BLaER1 (cell line): ENCODE data around the gene FBXO4.

Experiments used
- H3K27ac ChIP-seq: shearing (Covaris generic); formaldehyde crosslinking; 2 replicates; pipeline ENCODE4 v1.8.1; 2022
- H3K27me3 ChIP-seq: shearing (Covaris generic); formaldehyde crosslinking; 2 replicates; pipeline ENCODE4 v1.8.1; 2022
- H3K36me3 ChIP-seq: shearing (Covaris generic); formaldehyde crosslinking; 2 replicates; pipeline ENCODE4 v1.8.1; 2022
- H3K4me1 ChIP-seq: shearing (Covaris generic); formaldehyde crosslinking; 2 replicates; pipeline ENCODE4 v1.8.1; 2022
- H3K4me2 ChIP-seq: shearing (Covaris generic); formaldehyde crosslinking; 2 replicates; pipeline ENCODE4 v1.8.1; 2022
- H3K4me3 ChIP-seq: shearing (Covaris generic); formaldehyde crosslinking; 2 replicates; pipeline ENCODE4 v1.8.1; 2022
- H3K9ac ChIP-seq: shearing (Covaris generic); formaldehyde crosslinking; 2 replicates; pipeline ENCODE4 v1.8.1; 2022
- H3K9me3 ChIP-seq: shearing (Covaris generic); formaldehyde crosslinking; 2 replicates; pipeline ENCODE4 v1.8.1; 2022
- H4K20me1 ChIP-seq: shearing (Covaris generic); formaldehyde crosslinking; 2 replicates; pipeline ENCODE4 v1.8.1; 2022
- Cebpa-rat ChIP-seq: shearing (Covaris generic); IDR thresholded peaks from 2 replicates; pipeline ENCODE4 v1.8.1; 2022

FBXO4 gene

GRCh38 chr5:41924872-41925554 lies at the start of gene FBXO4:
TSS of gene FBXO4 (plus strand) at chr5:41925281. CDS start at chr5:41925310, 29 bp downstream.
- Histone ChIP-seq H4K20me1 (no peaks in the 10 kb centered on the region), H3K9me3 (no peaks in the 10 kb centered on the region), H3K27me3 (peaks cover 18% of the 10 kb centered on the region), H3K9ac (peak within 1 kb of the TSS; percentile 88), H3K36me3 (peaks cover 10% of the 10 kb centered on the region), H3K4me3 (peak within 1 kb of the TSS; percentile 78), H3K4me1 (peaks cover 12% of the 10 kb centered on the region), H3K27ac (peak within 1 kb of the TSS; percentile 89), H3K4me2 (peak within 1 kb of the TSS; percentile 85)
- TF ChIP-seq Cebpa-rat = no peak

- H3K4me2 ChIP-seq = no peak overlapping the region
- H3K9ac ChIP-seq = no peak overlapping the region
- H3K36me3 ChIP-seq = no peaks in the 10 kb centered on the region
- no peaks in the 10 kb centered on the region for H3K27me3 ChIP-seq
- no peak overlapping the region for H3K4me3 ChIP-seq
- H3K4me1 ChIP-seq = no peaks in the 10 kb centered on the region
- H3K9me3 ChIP-seq = no peaks in the 10 kb centered on the region
- no peaks in the 10 kb centered on the region for H4K20me1 ChIP-seq
- no peak overlapping the region for H3K27ac ChIP-seq
- no peak for TF ChIP-seq Cebpa-rat
Measured at GRCh38 chr5:41876678-41877077, 48.4 kb upstream of the FBXO4 start.

- no peak for TF ChIP-seq Cebpa-rat
- Histone ChIP-seq H3K9ac (no peak overlapping the region), H3K27ac (no peak overlapping the region), H3K4me3 (no peak overlapping the region), H3K4me1 (no peaks in the 10 kb centered on the region), H3K36me3 (no peaks in the 10 kb centered on the region), H3K27me3 (no peaks in the 10 kb centered on the region), H4K20me1 (no peaks in the 10 kb centered on the region), H3K9me3 (no peaks in the 10 kb centered on the region), H3K4me2 (no peak overlapping the region)
Measured at GRCh38 chr5:41877408-41877807, 47.7 kb upstream of the FBXO4 start.

GRCh38 chr5:41878173-41878572 lies 46.9 kb upstream of the FBXO4 start:
- H3K4me1 ChIP-seq = no peaks in the 10 kb centered on the region
- H3K36me3 ChIP-seq = no peaks in the 10 kb centered on the region
- no peak for TF ChIP-seq Cebpa-rat
- no peak overlapping the region for H3K4me2 ChIP-seq
- H4K20me1 ChIP-seq = no peaks in the 10 kb centered on the region
- H3K27me3 ChIP-seq = no peaks in the 10 kb centered on the region
- H3K4me3 ChIP-seq = no peak overlapping the region
- H3K27ac ChIP-seq = no peak overlapping the region
- H3K9me3 ChIP-seq = no peaks in the 10 kb centered on the region
- H3K9ac ChIP-seq = no peak overlapping the region

GRCh38 chr5:41878643-41879478 lies 46.2 kb upstream of the FBXO4 start:
- no peak overlapping the region for H3K9ac ChIP-seq
- H3K4me3 ChIP-seq = no peak overlapping the region
- no peaks in the 10 kb centered on the region for H3K4me1 ChIP-seq
- H3K4me2 ChIP-seq = no peak overlapping the region
- no peak for TF ChIP-seq Cebpa-rat
- H3K27me3 ChIP-seq = no peaks in the 10 kb centered on the region
- no peaks in the 10 kb centered on the region for H3K36me3 ChIP-seq
- no peak overlapping the region for H3K27ac ChIP-seq
- H4K20me1 ChIP-seq = no peaks in the 10 kb centered on the region
- no peaks in the 10 kb centered on the region for H3K9me3 ChIP-seq

GRCh38 chr5:41882765-41883164 lies 42.3 kb upstream of the FBXO4 start:
- Histone ChIP-seq H3K27ac (no peak overlapping the region), H3K9ac (no peak overlapping the region), H3K4me1 (no peaks in the 10 kb centered on the region), H3K9me3 (no peaks in the 10 kb centered on the region), H4K20me1 (no peaks in the 10 kb centered on the region), H3K27me3 (no peaks in the 10 kb centered on the region), H3K36me3 (no peaks in the 10 kb centered on the region), H3K4me2 (no peak overlapping the region), H3K4me3 (no peak overlapping the region)
- TF ChIP-seq Cebpa-rat = no peak

GRCh38 chr5:41883243-41883642 lies 41.8 kb upstream of the FBXO4 start:
- Histone ChIP-seq H3K27ac (no peak overlapping the region), H3K9me3 (no peaks in the 10 kb centered on the region), H3K4me3 (no peak overlapping the region), H3K27me3 (no peaks in the 10 kb centered on the region), H3K9ac (no peak overlapping the region), H4K20me1 (no peaks in the 10 kb centered on the region), H3K4me1 (no peaks in the 10 kb centered on the region), H3K4me2 (no peak overlapping the region), H3K36me3 (no peaks in the 10 kb centered on the region)
- no peak for TF ChIP-seq Cebpa-rat

- Histone ChIP-seq H3K9ac (no peak overlapping the region), H3K4me1 (no peaks in the 10 kb centered on the region), H3K4me2 (no peak overlapping the region), H4K20me1 (no peaks in the 10 kb centered on the region), H3K27ac (no peak overlapping the region), H3K9me3 (no peaks in the 10 kb centered on the region), H3K36me3 (no peaks in the 10 kb centered on the region), H3K4me3 (no peak overlapping the region), H3K27me3 (no peaks in the 10 kb centered on the region)
- no peak for TF ChIP-seq Cebpa-rat
Measured at GRCh38 chr5:41883936-41884335, 41.1 kb upstream of the FBXO4 start.

- H3K4me2 ChIP-seq = no peak overlapping the region
- H3K9ac ChIP-seq = no peak overlapping the region
- no peaks in the 10 kb centered on the region for H3K9me3 ChIP-seq
Measured at GRCh38 chr5:41885286-41885685, 39.8 kb upstream of the FBXO4 start.

GRCh38 chr5:41891066-41891707 lies 33.9 kb upstream of the FBXO4 start:
- TF ChIP-seq Cebpa-rat = no peak
- no peak overlapping the region for H3K27ac ChIP-seq
- H3K4me2 ChIP-seq = no peak overlapping the region

More at GRCh38 chr5:41885286-41885685, 39.8 kb upstream of the FBXO4 start:
- H3K4me3 ChIP-seq = no peak overlapping the region
- H3K27me3 ChIP-seq = no peaks in the 10 kb centered on the region
- H3K4me1 ChIP-seq = no peaks in the 10 kb centered on the region
- H3K27ac ChIP-seq = no peak overlapping the region
- no peak for TF ChIP-seq Cebpa-rat
- no peaks in the 10 kb centered on the region for H4K20me1 ChIP-seq
- no peaks in the 10 kb centered on the region for H3K36me3 ChIP-seq

More at GRCh38 chr5:41891066-41891707, 33.9 kb upstream of the FBXO4 start:
- no peaks in the 10 kb centered on the region for H3K36me3 ChIP-seq
- H3K9me3 ChIP-seq = no peaks in the 10 kb centered on the region
- H3K4me1 ChIP-seq = no peaks in the 10 kb centered on the region
- H4K20me1 ChIP-seq = no peaks in the 10 kb centered on the region
- no peak overlapping the region for H3K4me3 ChIP-seq
- no peaks in the 10 kb centered on the region for H3K27me3 ChIP-seq
- no peak overlapping the region for H3K9ac ChIP-seq
